Activated naive CD4-positive, alpha-beta T cell treated with anti-CD3 and anti-CD28 coated beads, Interleukin-2, amount 10 ng/mL, durations not matched to agents 7 days and 5 days (primary cell): ENCODE data around the gene ARHGAP12.

Experiments used
- CTCF ChIA-PET: fragments of 350-600 bp; sonication (Branson Sonifier 250); formaldehyde crosslinking; loops from one replicate; lab custom pipeline; 2021; ENCODE audit warnings: antibody characterized with exemption; lab: Charles Lee
- DNase-seq: peaks from one replicate; pipeline ENCODE4 v3.0.0-alpha.2; 2020
- H3K27ac Mint-ChIP-seq: one replicate; pipeline ENCODE4 v1.8.0; 2021; ENCODE audit warnings: mild to moderate bottlenecking, moderate library complexity, mixed read lengths
- H3K27me3 Mint-ChIP-seq: one replicate; pipeline ENCODE4 v1.8.0; 2021; ENCODE audit warnings: mild to moderate bottlenecking, mixed read lengths
- H3K36me3 Mint-ChIP-seq: one replicate; pipeline ENCODE4 v1.8.0; 2021; ENCODE audit warnings: mixed read lengths
- H3K4me1 Mint-ChIP-seq: one replicate; pipeline ENCODE4 v1.8.0; 2021; ENCODE audit warnings: mixed read lengths
- H3K4me3 Mint-ChIP-seq: one replicate; pipeline ENCODE4 v1.8.0; 2021; ENCODE audit warnings: mild to moderate bottlenecking, moderate library complexity, mixed read lengths
- H3K9me3 Mint-ChIP-seq: one replicate; pipeline ENCODE4 v1.8.0; 2021; ENCODE audit warnings: mixed read lengths

Gene ARHGAP12

DNA sequence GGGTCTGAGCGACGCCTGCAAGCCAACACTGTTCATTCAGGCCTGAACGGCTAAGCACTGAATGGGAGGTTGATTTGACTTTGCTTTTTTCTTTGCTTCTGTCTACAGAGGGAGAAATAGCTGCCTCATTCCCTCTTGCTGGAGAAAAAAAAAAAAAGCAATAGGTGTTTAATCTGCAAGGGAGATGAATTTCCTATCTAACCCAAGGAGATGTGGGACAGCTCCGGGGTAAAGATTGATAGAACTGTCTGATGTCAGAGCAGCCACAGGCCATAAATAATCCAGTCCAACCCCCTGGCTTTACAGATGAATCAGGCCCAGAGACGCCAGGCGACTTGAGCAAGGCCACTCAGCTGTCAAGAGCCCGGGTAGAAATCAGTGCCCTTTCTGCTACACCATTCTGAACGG lies 168.0 kb downstream of the ARHGAP12 start:
- Mint-ChIP-seq H3K4me3 (peak overlapping the region; percentile 87), H3K9me3 (peaks cover 2% of the 10 kb centered on the region), H3K36me3 (no peaks in the 10 kb centered on the region), H3K27ac (peak overlapping the region; percentile 90), H3K4me1 (peaks cover 16% of the 10 kb centered on the region), H3K27me3 (peaks cover 10% of the 10 kb centered on the region)
- CTCF ChIA-PET = interaction anchor here (1.3 kb wide), 1 partner anchor 51 kb away, joined by 3 read pairs; no protein-coding TSS in a partner anchor
- no peak for DNase-seq

GRCh38 chr10:31759799-31760626 lies 168.6 kb downstream of the ARHGAP12 start:
- H3K27me3 Mint-ChIP-seq = peaks cover 10% of the 10 kb centered on the region
- peak; percentile 95 for DNase-seq
- CTCF ChIA-PET = interaction anchor here (1.3 kb wide), 1 partner anchor 50 kb away, joined by 3 read pairs; no protein-coding TSS in a partner anchor
- H3K4me3 Mint-ChIP-seq = peak overlapping the region; percentile 87
- peaks cover 2% of the 10 kb centered on the region for H3K9me3 Mint-ChIP-seq
- H3K4me1 Mint-ChIP-seq = peaks cover 16% of the 10 kb centered on the region
- no peaks in the 10 kb centered on the region for H3K36me3 Mint-ChIP-seq
- H3K27ac Mint-ChIP-seq = peak overlapping the region; percentile 90

DNA sequence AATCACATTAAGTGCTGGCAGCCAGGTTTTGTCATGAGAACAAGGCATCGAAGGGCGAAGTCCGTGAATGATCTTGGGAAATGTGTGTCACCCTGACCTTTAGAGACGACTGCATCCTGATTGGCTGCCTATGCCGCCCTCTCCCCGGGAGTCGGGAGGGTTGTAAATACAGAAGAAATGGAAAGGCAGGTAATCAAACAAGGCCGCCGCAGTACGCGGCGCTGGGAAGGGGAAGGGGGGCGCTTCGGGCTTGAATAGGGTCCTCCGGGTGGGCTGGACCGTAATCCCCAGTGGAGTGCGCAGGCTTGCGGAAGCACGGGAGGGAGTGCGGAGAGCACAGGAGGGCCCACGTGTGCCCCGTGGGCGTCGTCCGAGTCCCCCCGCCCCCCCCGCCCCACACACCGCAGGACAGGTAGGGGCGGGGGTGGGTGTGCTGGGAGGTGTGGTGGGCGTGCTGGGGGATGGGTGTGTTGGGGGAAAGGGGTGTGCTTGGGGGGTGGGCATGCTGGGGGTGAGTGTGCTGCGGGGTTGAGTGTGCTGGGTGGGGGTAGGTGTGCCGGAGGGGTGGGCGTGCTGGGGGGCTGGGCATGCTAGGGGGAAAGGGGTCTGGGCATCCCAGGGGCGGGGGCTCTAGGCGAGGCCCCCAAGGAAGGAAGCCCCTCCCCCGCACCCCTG lies 169.4 kb downstream of the ARHGAP12 start:
- CTCF ChIA-PET = interaction anchor here (1.3 kb wide), 1 partner anchor 50 kb away, joined by 3 read pairs; no protein-coding TSS in a partner anchor
- peaks cover 10% of the 10 kb centered on the region for H3K27me3 Mint-ChIP-seq
- DNase-seq = peak; percentile 61
- H3K4me3 Mint-ChIP-seq = peak overlapping the region; percentile 87
- H3K27ac Mint-ChIP-seq = peak overlapping the region; percentile 85
- no peaks in the 10 kb centered on the region for H3K9me3 Mint-ChIP-seq
- H3K36me3 Mint-ChIP-seq = no peaks in the 10 kb centered on the region
- peaks cover 16% of the 10 kb centered on the region for H3K4me1 Mint-ChIP-seq

DNA sequence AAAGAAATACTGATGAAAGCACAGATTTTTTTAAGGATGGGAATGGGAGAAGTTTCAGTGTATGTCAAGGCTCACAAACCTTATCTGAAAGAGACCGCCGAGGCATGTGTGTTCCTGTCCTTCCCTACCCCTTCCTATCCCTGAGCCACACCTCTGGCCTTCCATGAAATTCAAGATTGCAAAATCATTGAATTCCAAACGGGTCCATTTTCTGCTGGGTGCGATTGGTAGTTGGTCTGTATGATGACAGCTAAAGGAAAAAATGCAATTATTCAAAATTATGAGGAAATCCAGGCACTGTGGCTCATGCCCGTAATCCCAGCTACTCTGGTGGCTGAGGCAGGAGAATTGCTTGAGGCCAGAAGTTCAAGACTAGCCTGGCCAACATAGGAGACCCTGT lies 170.1 kb downstream of the ARHGAP12 start:
- Mint-ChIP-seq H3K36me3 (no peaks in the 10 kb centered on the region), H3K9me3 (no peaks in the 10 kb centered on the region), H3K4me1 (peaks cover 16% of the 10 kb centered on the region), H3K27ac (no peak overlapping the region), H3K4me3 (peak overlapping the region; percentile 17), H3K27me3 (peaks cover 10% of the 10 kb centered on the region)
- no peak for DNase-seq
- CTCF ChIA-PET = no interaction called here

DNA sequence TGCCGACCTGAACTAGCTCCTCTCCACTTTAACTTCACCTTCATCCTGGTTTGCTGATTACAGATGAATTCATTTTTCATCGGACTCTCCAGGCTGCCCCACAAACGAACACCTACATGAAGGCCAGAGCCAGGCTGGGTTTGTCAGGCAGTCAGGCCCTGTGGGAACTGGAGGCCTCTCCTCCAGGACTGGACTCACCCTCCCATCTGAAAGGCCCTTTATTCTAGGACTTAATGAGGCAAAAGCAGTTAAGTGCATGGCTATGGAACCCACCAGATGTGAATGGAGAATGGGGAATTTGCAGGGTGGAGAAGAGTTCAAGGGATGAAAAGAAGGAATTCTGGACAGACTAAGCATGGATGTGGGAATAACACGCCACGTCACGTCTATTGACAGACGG lies 170.8 kb downstream of the ARHGAP12 start:
- Mint-ChIP-seq H3K9me3 (no peaks in the 10 kb centered on the region), H3K27ac (no peak overlapping the region), H3K27me3 (peaks cover 10% of the 10 kb centered on the region), H3K4me3 (peak overlapping the region; percentile 4), H3K4me1 (peaks cover 16% of the 10 kb centered on the region), H3K36me3 (no peaks in the 10 kb centered on the region)
- CTCF ChIA-PET = no interaction called here
- no peak for DNase-seq

- H3K27me3 Mint-ChIP-seq = peaks cover 10% of the 10 kb centered on the region
- H3K4me1 Mint-ChIP-seq = peaks cover 16% of the 10 kb centered on the region
- no peaks in the 10 kb centered on the region for H3K9me3 Mint-ChIP-seq
Measured at GRCh38 chr10:31757386-31757791, 171.2 kb downstream of the ARHGAP12 start.

GRCh38 chr10:31756729-31757110 lies 171.9 kb downstream of the ARHGAP12 start:
- no peaks in the 10 kb centered on the region for H3K9me3 Mint-ChIP-seq
- no peak overlapping the region for H3K4me3 Mint-ChIP-seq
- H3K36me3 Mint-ChIP-seq = no peaks in the 10 kb centered on the region
- CTCF ChIA-PET = interaction anchor here (1.6 kb wide), 1 partner anchor 14 kb away, joined by 3 read pairs; no protein-coding TSS in a partner anchor
- DNase-seq = no peak
- peaks cover 10% of the 10 kb centered on the region for H3K27me3 Mint-ChIP-seq
- peaks cover 17% of the 10 kb centered on the region for H3K4me1 Mint-ChIP-seq
- H3K27ac Mint-ChIP-seq = no peak overlapping the region

More at GRCh38 chr10:31757386-31757791, 171.2 kb downstream of the ARHGAP12 start:
- Mint-ChIP-seq H3K27ac (no peak overlapping the region), H3K4me3 (no peak overlapping the region), H3K36me3 (no peaks in the 10 kb centered on the region)
- CTCF ChIA-PET = no interaction called here
- DNase-seq = no peak

GRCh38 chr10:31756101-31756728 lies 172.4 kb downstream of the ARHGAP12 start:
- Mint-ChIP-seq H3K36me3 (no peaks in the 10 kb centered on the region), H3K9me3 (no peaks in the 10 kb centered on the region), H3K27ac (no peak overlapping the region), H3K27me3 (peaks cover 10% of the 10 kb centered on the region), H3K4me3 (no peak overlapping the region), H3K4me1 (peaks cover 21% of the 10 kb centered on the region)
- no peak for DNase-seq
- CTCF ChIA-PET = interaction anchor here (1.6 kb wide), 1 partner anchor 14 kb away, joined by 3 read pairs; no protein-coding TSS in a partner anchor
